ENCODE results near the gene MEIS2.

DNA sequence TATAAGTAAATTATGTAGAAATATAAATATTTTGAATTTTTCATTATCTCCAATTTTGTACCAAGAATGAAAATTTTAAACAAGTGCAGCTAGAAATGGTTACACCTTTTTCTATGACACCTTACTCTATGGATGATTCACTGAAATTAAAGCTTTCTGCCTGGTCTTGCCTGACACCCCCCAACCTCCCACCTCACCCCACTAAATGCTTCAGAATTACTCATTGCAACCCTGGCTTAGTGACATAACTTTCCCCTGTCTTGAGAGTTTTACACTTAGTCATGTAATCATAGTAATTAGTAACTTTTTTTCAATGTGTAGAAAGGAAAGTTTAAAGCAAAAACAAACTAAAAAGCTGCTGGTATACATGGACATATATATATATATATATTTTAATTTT lies 42.0 kb upstream of the MEIS2 start:
- TF ChIP-seq POLR2A (IDR thresholded peaks at IDR 0.05) = no peak
- TF ChIP-seq, protein P1, sequence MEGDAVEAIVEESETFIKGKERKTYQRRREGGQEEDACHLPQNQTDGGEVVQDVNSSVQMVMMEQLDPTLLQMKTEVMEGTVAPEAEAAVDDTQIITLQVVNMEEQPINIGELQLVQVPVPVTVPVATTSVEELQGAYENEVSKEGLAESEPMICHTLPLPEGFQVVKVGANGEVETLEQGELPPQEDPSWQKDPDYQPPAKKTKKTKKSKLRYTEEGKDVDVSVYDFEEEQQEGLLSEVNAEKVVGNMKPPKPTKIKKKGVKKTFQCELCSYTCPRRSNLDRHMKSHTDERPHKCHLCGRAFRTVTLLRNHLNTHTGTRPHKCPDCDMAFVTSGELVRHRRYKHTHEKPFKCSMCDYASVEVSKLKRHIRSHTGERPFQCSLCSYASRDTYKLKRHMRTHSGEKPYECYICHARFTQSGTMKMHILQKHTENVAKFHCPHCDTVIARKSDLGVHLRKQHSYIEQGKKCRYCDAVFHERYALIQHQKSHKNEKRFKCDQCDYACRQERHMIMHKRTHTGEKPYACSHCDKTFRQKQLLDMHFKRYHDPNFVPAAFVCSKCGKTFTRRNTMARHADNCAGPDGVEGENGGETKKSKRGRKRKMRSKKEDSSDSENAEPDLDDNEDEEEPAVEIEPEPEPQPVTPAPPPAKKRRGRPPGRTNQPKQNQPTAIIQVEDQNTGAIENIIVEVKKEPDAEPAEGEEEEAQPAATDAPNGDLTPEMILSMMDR (IDR thresholded peaks at IDR 0.05) = no peak

Data from adrenal gland (tissue), 5 donors.